Fibroblast of villous mesenchyme (primary cell): ENCODE data around the gene NTRK3. TPM values are rescaled to one million over a fixed set of nuclear protein-coding genes. Genes with fewer than 3 reads are reported as not detected.

ENCODE experiments used
- DNase-seq: peaks from one replicate; pipeline ENCODE4 v3.0.0-alpha.2; 2010; ENCODE audit warnings: low read depth
- H3K4me3 ChIP-seq: 2 replicates; pipeline ENCODE4 v1.5.1; 2011; ENCODE audit warnings: low read depth, mild to moderate bottlenecking, low read length
- CTCF ChIP-seq: IDR thresholded peaks from 2 replicates; pipeline ENCODE4 v1.5.1; 2012; ENCODE audit warnings: low read depth, mild to moderate bottlenecking, low read length; ENCODE audit not compliant: insufficient read depth
- total RNA-seq: library from RNA; depleted of rRNA; stranded (reverse); fragments of >200 nt; gene quantifications from 2 replicates; pipeline ENCODE4 v1.2.3, GENCODE V29; 2012

Gene NTRK3
- total RNA-seq, 1 donor = not detected

GRCh38 chr15:88207565-88207964 is 49.0 kb downstream of the NTRK3 start:
- no peak for TF ChIP-seq CTCF
- DNase-seq = no peak
- no peak overlapping the region for H3K4me3 ChIP-seq

GRCh38 chr15:88204584-88204983 is 52.0 kb downstream of the NTRK3 start:
- no peak for TF ChIP-seq CTCF
- H3K4me3 ChIP-seq = no peak overlapping the region
- DNase-seq = no peak

GRCh38 chr15:88202231-88202630 is 54.3 kb downstream of the NTRK3 start:
- no peak for DNase-seq
- TF ChIP-seq CTCF = no peak
- no peak overlapping the region for H3K4me3 ChIP-seq

- no peak for DNase-seq
These were observed 55.3 kb downstream of the NTRK3 start for GRCh38 chr15:88201207-88201606.

GRCh38 chr15:88196961-88197360 is 59.6 kb downstream of the NTRK3 start:
- H3K4me3 ChIP-seq = no peak overlapping the region
- DNase-seq = no peak
- TF ChIP-seq CTCF = no peak

More at GRCh38 chr15:88201207-88201606, 55.3 kb downstream of the NTRK3 start:
- no peak overlapping the region for H3K4me3 ChIP-seq
- no peak for TF ChIP-seq CTCF

GRCh38 chr15:88194162-88194561 is 62.4 kb downstream of the NTRK3 start:
- TF ChIP-seq CTCF = no peak
- DNase-seq = no peak
- H3K4me3 ChIP-seq = no peak overlapping the region

- no peak for TF ChIP-seq CTCF
- no peak for DNase-seq
- no peak overlapping the region for H3K4me3 ChIP-seq
These were observed 63.1 kb downstream of the NTRK3 start for GRCh38 chr15:88193415-88193814.
